Kidney epithelial cell (primary cell): ENCODE measurements around the gene GPC3. TPM values are rescaled to one million over a fixed set of nuclear protein-coding genes. Genes with fewer than 3 reads are reported as not detected.

Experiments used
- DNase-seq: peaks from one replicate; pipeline ENCODE4 v3.0.0-alpha.2; 2010; ENCODE audit warnings: low read depth
- H3K27me3 ChIP-seq: 2 replicates; pipeline ENCODE4 v1.6.0; 2011; ENCODE audit warnings: low read length; ENCODE audit not compliant: control insufficient read depth, insufficient read depth
- H3K36me3 ChIP-seq: 2 replicates; pipeline ENCODE4 v1.5.1; 2011; ENCODE audit warnings: low read length; ENCODE audit not compliant: control insufficient read depth, insufficient read depth
- H3K4me3 ChIP-seq: 2 replicates; pipeline ENCODE4 v1.5.1; 2011; ENCODE audit warnings: low read depth, mild to moderate bottlenecking, control low read depth, low read length
- total RNA-seq: library from RNA; depleted of rRNA; stranded (reverse); fragments of >200 nt; gene quantifications from 2 replicates; pipeline ENCODE4 v1.2.3, GENCODE V29; 2015
- TF ChIP-seq, protein P1 (sequence below): IDR thresholded peaks from 2 replicates; pipeline ENCODE4 v1.5.1; 2011; ENCODE audit warnings: mild to moderate bottlenecking, moderate library complexity, low read length, control low read depth, inconsistent platforms; ENCODE audit not compliant: insufficient read depth, poor library complexity, severe bottlenecking

The GPC3 gene
- total RNA-seq, 1 donor from 2014 or later, result 14.5 TPM

DNA sequence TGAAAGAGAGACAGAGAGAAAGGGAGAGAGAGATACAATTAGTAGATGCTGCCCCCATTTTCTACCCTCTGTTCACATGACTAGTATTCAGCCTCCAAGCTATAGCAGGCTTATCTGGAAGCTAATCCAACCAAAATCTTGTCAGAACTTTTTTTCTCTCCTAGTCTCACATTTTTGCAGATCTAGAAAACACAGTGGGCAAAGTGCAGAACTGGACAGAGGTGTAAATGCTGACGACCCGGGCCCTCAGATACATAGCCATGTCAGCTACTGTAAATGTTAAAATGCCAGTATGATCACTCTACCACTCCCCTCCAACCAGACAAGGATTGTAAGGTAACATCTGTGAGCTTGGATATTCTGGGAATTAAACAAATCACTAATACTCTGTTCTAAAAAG lies 34.3 kb downstream of the GPC3 start:
- Histone ChIP-seq H3K4me3 (no peak overlapping the region), H3K36me3 (no peaks in the 10 kb centered on the region), H3K27me3 (no peaks in the 10 kb centered on the region)
- TF ChIP-seq, protein P1, sequence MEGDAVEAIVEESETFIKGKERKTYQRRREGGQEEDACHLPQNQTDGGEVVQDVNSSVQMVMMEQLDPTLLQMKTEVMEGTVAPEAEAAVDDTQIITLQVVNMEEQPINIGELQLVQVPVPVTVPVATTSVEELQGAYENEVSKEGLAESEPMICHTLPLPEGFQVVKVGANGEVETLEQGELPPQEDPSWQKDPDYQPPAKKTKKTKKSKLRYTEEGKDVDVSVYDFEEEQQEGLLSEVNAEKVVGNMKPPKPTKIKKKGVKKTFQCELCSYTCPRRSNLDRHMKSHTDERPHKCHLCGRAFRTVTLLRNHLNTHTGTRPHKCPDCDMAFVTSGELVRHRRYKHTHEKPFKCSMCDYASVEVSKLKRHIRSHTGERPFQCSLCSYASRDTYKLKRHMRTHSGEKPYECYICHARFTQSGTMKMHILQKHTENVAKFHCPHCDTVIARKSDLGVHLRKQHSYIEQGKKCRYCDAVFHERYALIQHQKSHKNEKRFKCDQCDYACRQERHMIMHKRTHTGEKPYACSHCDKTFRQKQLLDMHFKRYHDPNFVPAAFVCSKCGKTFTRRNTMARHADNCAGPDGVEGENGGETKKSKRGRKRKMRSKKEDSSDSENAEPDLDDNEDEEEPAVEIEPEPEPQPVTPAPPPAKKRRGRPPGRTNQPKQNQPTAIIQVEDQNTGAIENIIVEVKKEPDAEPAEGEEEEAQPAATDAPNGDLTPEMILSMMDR, result no peak
- no peak for DNase-seq

DNA sequence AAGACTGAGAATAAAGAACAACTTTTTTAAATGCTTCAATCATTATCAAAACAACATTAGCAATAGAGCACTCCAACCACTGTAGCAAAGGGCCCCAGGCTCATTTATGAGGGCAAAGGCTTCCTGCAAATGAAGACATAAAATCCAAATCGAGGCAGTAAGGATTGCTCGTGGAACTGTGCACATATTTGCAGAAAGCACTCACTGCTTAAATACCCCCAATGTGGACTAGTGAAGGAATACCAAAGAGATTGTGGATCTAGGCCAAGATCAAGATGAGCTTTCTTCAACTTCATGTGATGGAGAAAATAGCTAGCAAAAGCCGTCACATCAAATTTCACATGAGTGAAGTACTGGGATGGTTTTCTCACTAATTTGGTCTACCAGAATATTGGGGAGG lies 35.2 kb downstream of the GPC3 start:
- Histone ChIP-seq H3K36me3 (no peaks in the 10 kb centered on the region), H3K4me3 (no peak overlapping the region), H3K27me3 (no peaks in the 10 kb centered on the region)
- no peak for DNase-seq
- TF ChIP-seq, protein P1, result no peak

DNA sequence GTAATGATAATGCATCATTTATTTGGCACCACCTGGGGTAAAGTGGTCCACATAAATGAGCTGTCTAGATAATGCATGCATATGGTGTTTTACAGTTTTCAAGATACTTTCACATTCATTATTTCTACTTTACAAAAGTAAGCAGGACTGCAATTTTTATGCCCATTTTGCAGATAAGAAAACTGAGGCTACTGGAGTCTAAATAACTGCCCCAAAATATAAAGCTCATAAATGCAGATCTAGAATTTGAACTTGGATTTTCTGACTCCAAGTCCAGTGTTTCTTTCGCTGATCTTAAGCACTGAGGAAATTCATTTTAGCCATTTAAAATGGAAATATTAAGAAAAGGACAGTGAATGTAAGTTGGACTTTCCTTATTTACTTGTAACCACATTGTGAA lies 36.5 kb downstream of the GPC3 start:
- H3K27me3 ChIP-seq, result no peaks in the 10 kb centered on the region
- no peaks in the 10 kb centered on the region for H3K36me3 ChIP-seq
- no peak overlapping the region for H3K4me3 ChIP-seq
- TF ChIP-seq, protein P1, result no peak
- DNase-seq, result no peak

DNA sequence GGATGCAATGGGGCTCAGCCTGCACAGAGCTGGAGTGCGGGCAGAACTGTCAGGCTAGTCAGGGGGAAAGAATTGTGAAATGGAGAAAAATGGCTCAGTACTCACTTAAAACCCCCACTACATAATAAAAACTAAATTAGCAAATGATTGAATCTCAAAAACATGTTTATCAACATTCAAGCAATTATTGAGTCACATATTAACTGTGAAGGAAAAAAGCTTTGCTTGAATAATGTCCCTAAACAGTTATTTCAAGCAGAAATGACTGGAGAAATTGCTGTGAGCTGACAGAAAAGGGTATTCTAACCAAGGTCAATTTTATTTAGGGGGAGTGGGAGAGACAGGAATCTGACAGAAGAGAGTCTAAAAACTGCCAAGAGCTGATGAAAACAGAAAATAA lies 37.4 kb downstream of the GPC3 start:
- H3K4me3 ChIP-seq, result no peak overlapping the region
- H3K36me3 ChIP-seq, result no peaks in the 10 kb centered on the region
- TF ChIP-seq, protein P1, result no peak
- DNase-seq, result no peak
- H3K27me3 ChIP-seq, result no peaks in the 10 kb centered on the region

DNA sequence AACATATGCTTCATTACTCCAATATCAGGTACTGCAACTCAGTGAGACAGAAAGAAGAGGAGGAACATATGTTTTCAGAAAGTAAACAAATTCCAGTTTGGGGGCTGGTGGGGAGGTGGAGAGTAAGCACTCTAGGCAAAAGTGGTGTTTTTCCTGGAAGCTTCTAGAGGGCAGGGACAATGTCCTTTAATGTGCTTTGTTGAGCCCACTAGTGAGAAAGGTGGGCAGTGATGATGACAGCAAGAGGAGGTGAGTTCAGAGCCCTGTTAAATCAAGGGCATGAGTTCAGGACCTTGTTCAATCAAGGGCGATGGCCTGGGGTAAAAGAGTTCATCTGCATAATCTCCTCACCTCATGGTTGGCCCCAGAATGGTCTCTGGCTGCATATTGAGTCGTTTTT lies 38.4 kb downstream of the GPC3 start:
- no peak overlapping the region for H3K4me3 ChIP-seq
- no peak for DNase-seq
- no peaks in the 10 kb centered on the region for H3K36me3 ChIP-seq
- TF ChIP-seq, protein P1, result no peak
- no peaks in the 10 kb centered on the region for H3K27me3 ChIP-seq

DNA sequence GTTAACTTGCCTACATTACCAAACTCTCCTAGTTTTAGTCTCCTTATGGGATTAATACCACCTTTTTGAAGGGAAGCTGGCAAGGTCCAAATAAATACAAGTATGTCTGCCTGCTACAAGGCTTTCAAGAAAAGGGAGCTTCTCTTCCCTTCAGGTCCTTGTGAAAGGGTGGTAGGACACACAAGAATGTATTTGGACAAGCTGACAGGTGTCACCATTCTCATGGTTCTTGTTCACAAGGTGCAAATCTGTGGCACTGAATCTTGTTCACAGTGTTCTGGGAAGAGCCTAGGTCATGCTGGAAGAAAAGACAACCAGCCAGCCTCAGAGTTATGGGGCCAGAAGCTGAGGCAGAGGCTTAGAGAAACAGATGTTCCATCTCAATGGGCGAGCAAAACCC lies 41.9 kb downstream of the GPC3 start:
- Histone ChIP-seq H3K4me3 (no peak overlapping the region), H3K36me3 (no peaks in the 10 kb centered on the region)
- TF ChIP-seq, protein P1, result no peak

More for the DNA sequence above, 41.9 kb downstream of the GPC3 start:
- DNase-seq, result no peak
- H3K27me3 ChIP-seq, result no peaks in the 10 kb centered on the region
